Esophagus squamous epithelium (tissue), 5 donors: Measurements from ENCODE around the gene AP4M1. TPM values are rescaled to one million over a fixed set of nuclear protein-coding genes. Genes with fewer than 3 reads are reported as not detected.
"Not testable (repeated sequence)": the region's sequence is repeated elsewhere in the genome, so short reads cannot be mapped to it uniquely, and the experiment has no call there.

Experiments
- DNase-seq: peaks from one replicate; lab custom pipeline; 2025; lab: John Stamatoyannopoulos, UW
- H3K27ac ChIP-seq, 4 donors: fragments of 200-600 bp; sonication (generic); one replicate each; pipeline ENCODE4 v1.5.1; 2016 to 2019; ENCODE audit warnings: mild to moderate bottlenecking in 1 of 4
- H3K27me3 ChIP-seq, 4 donors: fragments of 200-600 bp; sonication (generic); 1 replicate in 3 of 4; 2 replicates in 1 of 4; pipeline versions ENCODE4 v1.5.1 to v1.6.0; 2017 to 2021; ENCODE audit warnings: antibody characterized with exemption in 1 of 4
- H3K36me3 ChIP-seq, 3 donors: fragments of 200-600 bp; sonication (generic); one replicate each; pipeline ENCODE4 v1.5.1; 2016 to 2019
- H3K4me1 ChIP-seq, 3 donors: fragments of 200-600 bp; sonication (generic); one replicate each; pipeline ENCODE4 v1.5.1; 2017 to 2019
- H3K4me3 ChIP-seq, 4 donors: fragments of 200-600 bp; sonication (generic); 1 replicate in 3 of 4; 2 replicates in 1 of 4; pipeline ENCODE4 v1.5.1; 2016 to 2019; ENCODE audit warnings: mild to moderate bottlenecking in 2 of 4, moderate library complexity in 1 of 4
- H3K9me3 ChIP-seq, 3 donors: fragments of 200-600 bp; sonication (generic); one replicate each; pipeline ENCODE4 v1.5.1; 2016 to 2019
- CTCF ChIP-seq, 6 experiments: fragments of 450-650 bp in 4 of 6; fragments of 200-600 bp in 2 of 6; sonication (generic) in 2 of 6; IDR thresholded peaks; one replicate each; pipeline ENCODE4 v1.5.1; 2016 to 2019; ENCODE audit warnings: antibody characterized with exemption in 6 of 6, mild to moderate bottlenecking in 4 of 6, moderate library complexity in 4 of 6
- POLR2A ChIP-seq, 4 donors: fragments of 450-650 bp; IDR thresholded peaks; one replicate each; pipeline ENCODE4 v1.6.1; 2017; ENCODE audit warnings: antibody characterized with exemption in 4 of 4, mild to moderate bottlenecking in 4 of 4, moderate library complexity in 3 of 4
- WGBS, 2 donors: methylation state at CpG; one replicate each; pipeline ENCODE4 v1.1.5; 2018; 5-methylcytosine and 5-hydroxymethylcytosine counted together
- intact Hi-C: fragments of 100-400 bp; cut with DNase I; formaldehyde crosslinking; loops from one replicate; pipeline ENCODE4 v1.15.0; 2022
- total RNA-seq, 4 donors: library from RNA; depleted of rRNA; stranded (reverse); fragments of >200 nt; gene quantifications; one replicate each; pipeline ENCODE4 v1.1.0, GENCODE V29; 2016
- donor health status: DM: yes; HTN: yes; CAD: no.

AP4M1 gene
- total RNA-seq, 4 donors from 2014 or later: 8.1 to 26.1 (median 9.9) TPM

GRCh38 chr7:100137851-100138760 lies 36.7 kb downstream of the AP4M1 start:
- no peak for TF ChIP-seq POLR2A (IDR thresholded peaks at IDR 0.05)
- no peak for TF ChIP-seq CTCF (IDR thresholded peaks at IDR 0.05)
- Histone ChIP-seq H3K27ac (no peak overlapping the region), H3K36me3 (no peaks in the 10 kb centered on the region), H3K27me3 (peaks cover 0 to 8% (median 0%) of the 10 kb centered on the region in 4 donors), H3K4me3 (no peak overlapping the region), H3K9me3 (no peaks in the 10 kb centered on the region), H3K4me1 (no peaks in the 10 kb centered on the region)
- DNase-seq: no peak
- WGBS, 2 donors: 60 to 69% methylated on average over 11 to 13 of the region's 13 CpGs
- intact Hi-C loops: no loop called here

- Histone ChIP-seq H3K27ac (no peak overlapping the region), H3K4me1 (no peaks in the 10 kb centered on the region), H3K27me3 (peaks cover 0 to 8% (median 0%) of the 10 kb centered on the region in 4 donors), H3K36me3 (no peaks in the 10 kb centered on the region), H3K4me3 (no peak overlapping the region), H3K9me3 (no peaks in the 10 kb centered on the region)
- intact Hi-C loops: no loop called here
- 40 to 51% methylated on average over 3 of the region's 3 CpGs for whole genome bisulfite sequencing, 2 donors
- TF ChIP-seq CTCF (IDR thresholded peaks at IDR 0.05): no peak
- no peak for TF ChIP-seq POLR2A (IDR thresholded peaks at IDR 0.05)
- DNase-seq: no peak
These were observed 40.1 kb downstream of the AP4M1 start for GRCh38 chr7:100141555-100141949.

GRCh38 chr7:100142461-100142860 lies 41.0 kb downstream of the AP4M1 start:
- TF ChIP-seq CTCF (IDR thresholded peaks at IDR 0.05) (no peak), POLR2A (IDR thresholded peaks at IDR 0.05) (no peak)
- Histone ChIP-seq H3K27me3 (peaks cover 0 to 8% (median 0%) of the 10 kb centered on the region in 4 donors), H3K27ac (no peak overlapping the region), H3K36me3 (no peaks in the 10 kb centered on the region), H3K4me1 (no peaks in the 10 kb centered on the region), H3K9me3 (no peaks in the 10 kb centered on the region), H3K4me3 (no peak overlapping the region)
- intact Hi-C loops: no loop called here
- WGBS, 2 donors: 85 to 92% methylated on average over 3 of the region's 3 CpGs
- DNase-seq: no peak

- intact Hi-C loops, H3K36me3 ChIP-seq, DNase-seq, H3K27me3 ChIP-seq, H3K4me3 ChIP-seq, H3K27ac ChIP-seq, H3K9me3 ChIP-seq: not testable (repeated sequence)
- peaks cover 6 to 29% (median 20%) of the 10 kb centered on the region in 3 donors for H3K4me1 ChIP-seq
- WGBS, 2 donors: 47 to 75% methylated on average over 4 of the region's 4 CpGs
These were observed 44.9 kb downstream of the AP4M1 start for GRCh38 chr7:100146350-100146749.

GRCh38 chr7:100147278-100147677 lies 45.8 kb downstream of the AP4M1 start:
- Histone ChIP-seq H3K4me1 (peaks cover 6 to 38% (median 24%) of the 10 kb centered on the region in 3 donors), H3K27ac (no peak overlapping the region), H3K9me3 (no peaks in the 10 kb centered on the region), H3K27me3 (no peaks in the 10 kb centered on the region), H3K36me3 (peaks cover 0 to 14% (median 0%) of the 10 kb centered on the region in 3 donors), H3K4me3 (no peak overlapping the region)
- intact Hi-C loops: no loop called here
- DNase-seq: no peak
- 93 to 97% methylated on average over 2 of the region's 2 CpGs for WGBS, 2 donors
- TF ChIP-seq POLR2A (IDR thresholded peaks at IDR 0.05) (no peak), CTCF (IDR thresholded peaks at IDR 0.05) (no peak)
